ENCODE results near the gene HDAC8. TPM values are rescaled to one million over a fixed set of nuclear protein-coding genes. Genes with fewer than 3 reads are reported as not detected.

Gene HDAC8
- total RNA-seq, 1 experiment from 2014 or later = 21.4 TPM

- Histone ChIP-seq H3K56ac (ENCODE audit: insufficient read length, low read depth, low read length) (no peak overlapping the region), H3K9me3 (ENCODE audit: control insufficient read depth, low read depth, low read length) (peaks cover 22% of the 10 kb centered on the region), H2BK5ac (ENCODE audit: insufficient read length, low read length) (no peak overlapping the region), H3K23ac (ENCODE audit: insufficient read length, low read depth, low read length) (no peak overlapping the region), H4K5ac (ENCODE audit: insufficient read length, low read depth, low read length) (no peak overlapping the region), H4K20me1 (ENCODE audit: control insufficient read depth, insufficient read depth, insufficient read length) (no peaks in the 10 kb centered on the region), H2BK20ac (ENCODE audit: low read depth, low read length, poor library complexity, severe bottlenecking) (no peak overlapping the region), H3K4ac (ENCODE audit: low read depth, low read length) (no peak overlapping the region), H3K79me2 (ENCODE audit: insufficient read depth, low read length) (no peaks in the 10 kb centered on the region), H3K14ac (ENCODE audit: insufficient read depth, low read length) (no peak overlapping the region), H3K27ac (ENCODE audit: insufficient read length, low read depth, low read length) (no peak overlapping the region), H3K4me2 (ENCODE audit: insufficient read depth, insufficient read length, low read length) (no peak overlapping the region), H2BK15ac (ENCODE audit: low read depth, low read length) (no peak overlapping the region), H2BK120ac (ENCODE audit: low read depth, low read length, poor library complexity, severe bottlenecking) (no peak overlapping the region), H3K79me1 (ENCODE audit: insufficient read depth, low read depth, low read length, poor library complexity, severe bottlenecking) (no peaks in the 10 kb centered on the region), H3K23me2 (ENCODE audit: insufficient read length, low read depth, low read length, poor library complexity, severe bottlenecking) (no peaks in the 10 kb centered on the region), H4K8ac (replicated peaks; ENCODE audit: insufficient read length, low read depth, low read length) (no peak overlapping the region), H2BK12ac (ENCODE audit: insufficient read length, low read depth, low read length) (no peak overlapping the region), H3T11ph (ENCODE audit: low read length) (no peak overlapping the region), H3K4me1 (ENCODE audit: insufficient read depth, low read length) (0 out of 2 replicates have a peak, but pooled peaks cover 2% of the 10 kb centered on the region), H3K9ac (ENCODE audit: extremely low read depth, insufficient read length, low read length) (no peak overlapping the region), H3K27me3 (ENCODE audit: insufficient read depth, low read length) (no peaks in the 10 kb centered on the region), H2AFZ (ENCODE audit: low read length) (no peak overlapping the region), H4K91ac (ENCODE audit: insufficient read length, low read depth, low read length) (no peak overlapping the region), H3K18ac (ENCODE audit: insufficient read length, low read depth, low read length) (no peak overlapping the region), H2AK5ac (ENCODE audit: insufficient read length, low read length) (no peak overlapping the region)
- Mint-ChIP-seq H3K27ac (no peak overlapping the region), H3K36me3 (ENCODE audit: insufficient read depth in 1 of 3, low read depth in 3 of 3) (peaks cover 5 to 12% (median 10%) of the 10 kb centered on the region in 3 experiments; a peak in 6 of 7 replicates), H3K9me3 (peaks cover 67 to 72% of the 10 kb centered on the region in 2 experiments), H3K27me3 (ENCODE audit: low read depth) (no peaks in the 10 kb centered on the region; the same call in 1 of the 2 replicates), H3K4me1 (peaks cover 5 to 12% of the 10 kb centered on the region in 2 experiments; a peak in 3 of 4 replicates), H3K4me3 (no peak overlapping the region)
- DNase-seq = no peak
- whole genome bisulfite sequencing (ENCODE audit: extremely low coverage, insufficient read length, low lambda C conversion rate) = no CpG with 5 or more reads among the region's 3 CpGs
- TF ChIP-seq, protein P1, sequence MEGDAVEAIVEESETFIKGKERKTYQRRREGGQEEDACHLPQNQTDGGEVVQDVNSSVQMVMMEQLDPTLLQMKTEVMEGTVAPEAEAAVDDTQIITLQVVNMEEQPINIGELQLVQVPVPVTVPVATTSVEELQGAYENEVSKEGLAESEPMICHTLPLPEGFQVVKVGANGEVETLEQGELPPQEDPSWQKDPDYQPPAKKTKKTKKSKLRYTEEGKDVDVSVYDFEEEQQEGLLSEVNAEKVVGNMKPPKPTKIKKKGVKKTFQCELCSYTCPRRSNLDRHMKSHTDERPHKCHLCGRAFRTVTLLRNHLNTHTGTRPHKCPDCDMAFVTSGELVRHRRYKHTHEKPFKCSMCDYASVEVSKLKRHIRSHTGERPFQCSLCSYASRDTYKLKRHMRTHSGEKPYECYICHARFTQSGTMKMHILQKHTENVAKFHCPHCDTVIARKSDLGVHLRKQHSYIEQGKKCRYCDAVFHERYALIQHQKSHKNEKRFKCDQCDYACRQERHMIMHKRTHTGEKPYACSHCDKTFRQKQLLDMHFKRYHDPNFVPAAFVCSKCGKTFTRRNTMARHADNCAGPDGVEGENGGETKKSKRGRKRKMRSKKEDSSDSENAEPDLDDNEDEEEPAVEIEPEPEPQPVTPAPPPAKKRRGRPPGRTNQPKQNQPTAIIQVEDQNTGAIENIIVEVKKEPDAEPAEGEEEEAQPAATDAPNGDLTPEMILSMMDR (conservative IDR thresholded peaks at IDR 0.05) = no peak
Observed at GRCh38 chrX:72330131-72330530, 242.5 kb downstream of the HDAC8 start.
